ENCODE results near the gene RRAD. TPM values are rescaled to one million over a fixed set of nuclear protein-coding genes. Genes with fewer than 3 reads are reported as not detected.

The RRAD gene
- total RNA-seq, 1 experiment from 2014 or later = 0.19 TPM

DNA sequence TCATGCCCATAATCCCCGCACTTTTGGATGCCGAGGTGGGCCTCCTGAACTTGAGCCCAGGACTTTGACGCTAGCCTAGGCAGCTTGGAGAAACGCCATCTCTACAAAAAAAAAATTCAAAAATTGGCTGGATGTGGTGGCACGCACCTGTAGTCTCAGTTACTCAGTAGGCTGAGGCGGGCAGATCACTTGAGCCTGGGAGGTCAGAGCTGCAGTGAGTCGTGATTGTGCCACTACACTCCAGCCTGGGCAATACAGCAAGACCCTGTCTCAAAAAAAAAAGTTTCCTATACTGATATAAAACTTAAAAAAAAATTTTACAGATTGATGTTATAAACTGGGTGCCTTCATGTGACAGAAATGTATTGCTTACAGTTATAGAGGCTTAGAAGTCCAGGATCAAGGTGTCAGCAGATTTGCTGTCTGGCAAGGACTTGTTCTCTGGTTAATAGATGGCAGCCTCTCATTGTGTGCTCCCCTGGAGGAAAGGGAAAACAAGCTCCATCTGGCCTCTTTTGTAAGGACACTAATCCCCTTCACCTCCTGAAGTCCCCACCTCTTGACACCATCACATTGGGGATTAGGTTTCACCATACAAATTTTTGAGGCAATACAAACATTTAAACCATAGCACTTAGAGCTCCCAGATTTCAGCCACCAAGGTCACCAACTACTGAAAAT is 27.2 kb upstream of the RRAD start:
- H3K27ac ChIP-seq (ENCODE audit: low read depth, low read length, poor library complexity, severe bottlenecking) = no peak overlapping the region
- H3K4me3 ChIP-seq (ENCODE audit: low read depth, low read length, poor library complexity, severe bottlenecking) = no peak overlapping the region
- peaks cover 7% of the 10 kb centered on the region for H3K9me3 ChIP-seq (ENCODE audit: low read depth, low read length, poor library complexity, severe bottlenecking)
- H3K27me3 ChIP-seq (replicated peaks; ENCODE audit: insufficient read depth, low read depth, low read length, poor library complexity) = no peaks in the 10 kb centered on the region
- intact Hi-C loops (cut with micrococcal nuclease; ENCODE audit: unreplicated experiment) = loop anchor here (5.0 kb wide), 2 partner anchors 60 to 445 kb away; no protein-coding TSS in a partner anchor
- no TSS peak for BruUV-seq (replicated peaks)
- TF ChIP-seq, protein P1, sequence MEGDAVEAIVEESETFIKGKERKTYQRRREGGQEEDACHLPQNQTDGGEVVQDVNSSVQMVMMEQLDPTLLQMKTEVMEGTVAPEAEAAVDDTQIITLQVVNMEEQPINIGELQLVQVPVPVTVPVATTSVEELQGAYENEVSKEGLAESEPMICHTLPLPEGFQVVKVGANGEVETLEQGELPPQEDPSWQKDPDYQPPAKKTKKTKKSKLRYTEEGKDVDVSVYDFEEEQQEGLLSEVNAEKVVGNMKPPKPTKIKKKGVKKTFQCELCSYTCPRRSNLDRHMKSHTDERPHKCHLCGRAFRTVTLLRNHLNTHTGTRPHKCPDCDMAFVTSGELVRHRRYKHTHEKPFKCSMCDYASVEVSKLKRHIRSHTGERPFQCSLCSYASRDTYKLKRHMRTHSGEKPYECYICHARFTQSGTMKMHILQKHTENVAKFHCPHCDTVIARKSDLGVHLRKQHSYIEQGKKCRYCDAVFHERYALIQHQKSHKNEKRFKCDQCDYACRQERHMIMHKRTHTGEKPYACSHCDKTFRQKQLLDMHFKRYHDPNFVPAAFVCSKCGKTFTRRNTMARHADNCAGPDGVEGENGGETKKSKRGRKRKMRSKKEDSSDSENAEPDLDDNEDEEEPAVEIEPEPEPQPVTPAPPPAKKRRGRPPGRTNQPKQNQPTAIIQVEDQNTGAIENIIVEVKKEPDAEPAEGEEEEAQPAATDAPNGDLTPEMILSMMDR (conservative IDR thresholded peaks at IDR 0.05; ENCODE audit: low read depth, low read length) = no peak
- no peak for TF ChIP-seq EZH2 (IDR thresholded peaks at IDR 0.05; ENCODE audit: borderline replicate concordance, low read depth, low read length, poor library complexity, severe bottlenecking)
- no peaks in the 10 kb centered on the region for H3K36me3 ChIP-seq (ENCODE audit: insufficient read depth, low read length, poor library complexity, severe bottlenecking)
- DNase-seq (ENCODE audit: low spot score) = no peak
- ChIA-PET CTCF (interaction anchor here (1.2 kb wide), 1 partner anchor 8 kb away, joined by 3 read pairs; the partner anchor contains the start of gene CES3), POLR2A (ENCODE audit: low non-redundant PET) (no interaction called here)
- no peaks in the 10 kb centered on the region for H3K4me1 ChIP-seq (ENCODE audit: insufficient read depth, low read length, poor library complexity, severe bottlenecking)

DNA sequence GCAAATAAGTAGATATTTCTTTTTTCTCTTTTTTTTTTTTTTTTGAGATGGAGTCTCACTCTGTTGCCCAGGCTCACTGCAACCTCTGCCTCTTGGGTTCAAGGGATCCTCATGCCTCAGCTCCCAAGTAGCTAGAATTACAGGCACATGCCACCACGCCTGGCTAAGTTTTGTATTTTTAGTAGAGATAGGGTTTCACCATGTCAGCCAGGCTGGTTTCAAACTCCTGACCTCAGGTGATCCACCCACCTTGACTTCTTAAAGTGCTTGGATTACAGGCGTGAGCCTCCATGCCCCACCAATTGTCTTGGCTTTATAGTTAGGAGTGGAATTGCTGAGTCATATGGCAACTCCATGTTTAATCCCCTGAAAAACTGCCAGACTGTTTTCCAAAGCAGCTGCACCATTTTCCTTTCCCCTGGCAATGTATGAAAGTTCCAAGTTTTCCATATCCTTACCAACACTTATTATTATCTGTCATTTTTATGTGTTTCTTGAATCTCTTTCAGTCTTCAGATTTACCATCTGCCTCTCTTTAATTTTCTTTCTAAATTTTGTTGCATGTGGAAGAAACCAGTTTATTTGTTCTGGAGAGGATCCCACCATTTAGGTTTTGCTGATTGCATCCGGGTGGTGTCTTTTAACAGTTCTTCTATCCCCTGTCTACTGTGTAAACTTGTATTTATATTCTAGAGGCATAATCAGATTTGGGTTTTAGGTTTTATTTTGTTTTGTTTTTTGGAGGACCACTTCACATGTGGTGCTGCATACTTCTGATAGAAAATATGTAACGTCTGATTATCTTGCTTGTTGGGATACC is 25.8 kb upstream of the RRAD start:
- H3K27me3 ChIP-seq (replicated peaks; ENCODE audit: insufficient read depth, low read depth, low read length, poor library complexity) = no peaks in the 10 kb centered on the region
- H3K9me3 ChIP-seq (ENCODE audit: low read depth, low read length, poor library complexity, severe bottlenecking) = peaks cover 7% of the 10 kb centered on the region
- no peak overlapping the region for H3K4me3 ChIP-seq (ENCODE audit: low read depth, low read length, poor library complexity, severe bottlenecking)
- no peak overlapping the region for H3K27ac ChIP-seq (ENCODE audit: low read depth, low read length, poor library complexity, severe bottlenecking)
- POLR2A ChIA-PET (ENCODE audit: low non-redundant PET) = interaction anchor here (0.7 kb wide), 1 partner anchor 260 kb away, joined by 3 read pairs; no protein-coding TSS in a partner anchor
- BruUV-seq (replicated peaks) = no TSS peak
- H3K4me1 ChIP-seq (ENCODE audit: insufficient read depth, low read length, poor library complexity, severe bottlenecking) = no peaks in the 10 kb centered on the region
- intact Hi-C loops (cut with micrococcal nuclease; ENCODE audit: unreplicated experiment) = loop anchor here (5.0 kb wide), 2 partner anchors 61 to 446 kb away; no protein-coding TSS in a partner anchor
- TF ChIP-seq EZH2 (IDR thresholded peaks at IDR 0.05; ENCODE audit: borderline replicate concordance, low read depth, low read length, poor library complexity, severe bottlenecking) = no peak
- TF ChIP-seq, protein P1 (conservative IDR thresholded peaks at IDR 0.05; ENCODE audit: low read depth, low read length) = no peak
- CTCF ChIA-PET = no interaction called here
- no peaks in the 10 kb centered on the region for H3K36me3 ChIP-seq (ENCODE audit: insufficient read depth, low read length, poor library complexity, severe bottlenecking)
- no peak for DNase-seq (ENCODE audit: low spot score)

DNA sequence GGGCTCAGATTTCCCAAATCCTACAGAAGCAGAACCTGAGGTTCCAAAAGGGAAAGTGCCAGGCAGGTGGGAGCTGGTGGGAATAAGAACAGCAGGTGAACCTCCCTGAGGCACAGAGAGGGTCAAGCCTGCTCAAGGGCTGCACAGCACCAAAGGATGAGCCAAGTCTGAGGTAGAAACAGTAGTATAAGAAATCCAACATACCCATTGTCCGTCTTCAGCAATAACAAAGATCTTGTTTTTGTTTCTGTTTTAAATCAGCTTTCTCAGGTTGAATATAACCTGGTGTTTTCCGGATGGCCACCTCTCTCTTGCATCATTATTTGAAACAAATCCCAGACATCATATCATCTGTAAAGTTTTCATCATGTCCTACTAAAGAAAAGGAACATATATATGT is 25.1 kb upstream of the RRAD start:
- H3K9me3 ChIP-seq (ENCODE audit: low read depth, low read length, poor library complexity, severe bottlenecking) = peaks cover 7% of the 10 kb centered on the region
- TF ChIP-seq, protein P1 (conservative IDR thresholded peaks at IDR 0.05; ENCODE audit: low read depth, low read length) = no peak
- TF ChIP-seq EZH2 (IDR thresholded peaks at IDR 0.05; ENCODE audit: borderline replicate concordance, low read depth, low read length, poor library complexity, severe bottlenecking) = no peak
- DNase-seq (ENCODE audit: low spot score) = no peak
- H3K4me3 ChIP-seq (ENCODE audit: low read depth, low read length, poor library complexity, severe bottlenecking) = no peak overlapping the region
- no TSS peak for BruUV-seq (replicated peaks)
- H3K27me3 ChIP-seq (replicated peaks; ENCODE audit: insufficient read depth, low read depth, low read length, poor library complexity) = no peaks in the 10 kb centered on the region
- no peaks in the 10 kb centered on the region for H3K4me1 ChIP-seq (ENCODE audit: insufficient read depth, low read length, poor library complexity, severe bottlenecking)
- H3K36me3 ChIP-seq (ENCODE audit: insufficient read depth, low read length, poor library complexity, severe bottlenecking) = no peaks in the 10 kb centered on the region
- ChIA-PET CTCF (interaction anchor here (0.7 kb wide), 1 partner anchor 1250 kb away, joined by 13 read pairs; no protein-coding TSS in a partner anchor), POLR2A (ENCODE audit: low non-redundant PET) (no interaction called here)
- no peak overlapping the region for H3K27ac ChIP-seq (ENCODE audit: low read depth, low read length, poor library complexity, severe bottlenecking)
- intact Hi-C loops (cut with micrococcal nuclease; ENCODE audit: unreplicated experiment) = loop anchor here (5.0 kb wide), 2 partner anchors 62 to 447 kb away; no protein-coding TSS in a partner anchor
